OCI-LY7 (cell line): ENCODE results near the gene MEAK7.

Experiments
- CTCF ChIP-seq: fragments of 200-600 bp; sonication (generic); conservative IDR thresholded peaks from 2 replicates; pipeline ENCODE4 v1.5.1; 2014; ENCODE audit warnings: mild to moderate bottlenecking, antibody characterized with exemption, low read length, moderate library complexity, mixed read lengths
- EZH2phosphoT487 ChIP-seq: fragments of 200-600 bp; sonication (generic); IDR thresholded peaks from 2 replicates; pipeline ENCODE4 v1.6.1; 2018; ENCODE audit warnings: low read depth, borderline replicate concordance, mild to moderate bottlenecking, mixed run types, antibody characterized with exemption, low read length, moderate library complexity, mixed read lengths

GRCh38 chr16:84460406-84461028, 43.9 kb downstream of the MEAK7 start:
- no peak for TF ChIP-seq CTCF
- TF ChIP-seq EZH2phosphoT487, result no peak
